Testis (tissue), 3 donors: ENCODE data around the gene RAI1. TPM values are rescaled to one million over a fixed set of nuclear protein-coding genes. Genes with fewer than 3 reads are reported as not detected.

Experiments used
- DNase-seq: peaks from one replicate; pipeline ENCODE4 v3.0.0-alpha.2; 2019
- H3K27ac ChIP-seq, 2 donors: fragments of 200-600 bp; sonication (generic); one replicate each; pipeline ENCODE4 v1.5.1; 2019
- H3K27me3 ChIP-seq: fragments of 200-600 bp; sonication (generic); one replicate; pipeline ENCODE4 v1.5.1; 2019
- H3K36me3 ChIP-seq: fragments of 200-600 bp; sonication (generic); one replicate; pipeline ENCODE4 v1.5.1; 2017; ENCODE audit warnings: low read depth; ENCODE audit errors: missing control alignments
- H3K4me1 ChIP-seq: fragments of 200-600 bp; sonication (generic); one replicate; pipeline ENCODE4 v1.5.1; 2019
- H3K4me3 ChIP-seq, 2 donors: fragments of 200-600 bp; sonication (generic); one replicate each; pipeline ENCODE4 v1.5.1; 2017 to 2019
- H3K9me3 ChIP-seq: fragments of 200-600 bp; sonication (generic); one replicate; pipeline ENCODE4 v1.5.1; 2017
- CTCF ChIP-seq, 3 experiments: fragments of 450-650 bp in 2 of 3; fragments of 200-600 bp in 1 of 3; sonication (generic) in 1 of 3; IDR thresholded peaks; one replicate each; pipeline ENCODE4 v1.5.1; 2016 to 2019; ENCODE audit warnings: antibody characterized with exemption in 3 of 3, mild to moderate bottlenecking in 2 of 3, moderate library complexity in 1 of 3
- POLR2A ChIP-seq: fragments of 450-650 bp; IDR thresholded peaks from one replicate; pipeline ENCODE4 v1.6.1; 2017; ENCODE audit warnings: antibody characterized with exemption, mild to moderate bottlenecking, moderate library complexity
- WGBS, 2 donors: methylation state at CpG; one replicate each; pipeline ENCODE4 v1.1.5; 2018; 5-methylcytosine and 5-hydroxymethylcytosine counted together
- intact Hi-C: fragments of 100-400 bp; cut with DNase I; formaldehyde crosslinking; loops from one replicate; pipeline ENCODE4 v1.15.1; 2023; ENCODE audit warnings: low total_unique reads
- polyA plus RNA-seq: library from polyadenylated mRNA; stranded (reverse); fragments of 350-450 nt; fragmentation: Illumina TruSeq; extraction: RNeasy Lipid Tissue Mini Kit (QIAGEN cat#74804); gene quantifications from one replicate; pipeline ENCODE4 v1.2.3, GENCODE V29; 2014; ENCODE audit warnings: low read depth, low replicate concordance; ENCODE audit not compliant: insufficient read depth
- total RNA-seq, 2 donors: library from RNA; depleted of rRNA; stranded (reverse); fragments of >200 nt; gene quantifications; one replicate each; pipeline ENCODE4 v1.2.3, GENCODE V29; 2016

Gene RAI1
- total and polyA plus RNA-seq, 3 donors from 2014 or later = 17.5 to 44.5 (median 42.8) TPM

GRCh38 chr17:17815436-17816200, 134.4 kb downstream of the RAI1 start:
- no peaks in the 10 kb centered on the region for H3K27me3 ChIP-seq
- TF ChIP-seq CTCF (IDR thresholded peaks at IDR 0.05) = no peak
- no peak for TF ChIP-seq POLR2A
- H3K9me3 ChIP-seq = no peaks in the 10 kb centered on the region
- DNase-seq = no peak
- no peaks in the 10 kb centered on the region for H3K36me3 ChIP-seq
- 82 to 94% methylated on average over 13 to 17 of the region's 17 CpGs for WGBS, 2 donors
- no peak overlapping the region for H3K4me3 ChIP-seq
- no peak overlapping the region for H3K27ac ChIP-seq
- peaks cover 35% of the 10 kb centered on the region for H3K4me1 ChIP-seq
- intact Hi-C loops = no loop called here

- Histone ChIP-seq H3K4me3 (no peak overlapping the region), H3K27ac (no peak overlapping the region)
Observed at GRCh38 chr17:17816240-17816814, 135.1 kb downstream of the RAI1 start.

GRCh38 chr17:17816831-17817551, 135.7 kb downstream of the RAI1 start:
- H3K4me3 ChIP-seq = no peak overlapping the region
- intact Hi-C loops = no loop called here
- 87 to 94% methylated on average over 9 to 23 of the region's 24 CpGs for WGBS, 2 donors
- H3K4me1 ChIP-seq = peaks cover 34% of the 10 kb centered on the region
- no peaks in the 10 kb centered on the region for H3K36me3 ChIP-seq
- H3K27ac ChIP-seq = no peak overlapping the region
- TF ChIP-seq CTCF (IDR thresholded peaks at IDR 0.05) (no peak), POLR2A (no peak)
- no peak for DNase-seq
- H3K9me3 ChIP-seq = no peaks in the 10 kb centered on the region
- no peaks in the 10 kb centered on the region for H3K27me3 ChIP-seq

More at GRCh38 chr17:17816240-17816814, 135.1 kb downstream of the RAI1 start:
- Histone ChIP-seq H3K9me3 (no peaks in the 10 kb centered on the region), H3K36me3 (no peaks in the 10 kb centered on the region), H3K27me3 (no peaks in the 10 kb centered on the region), H3K4me1 (peaks cover 34% of the 10 kb centered on the region)
- no peak for DNase-seq
- TF ChIP-seq CTCF (IDR thresholded peaks at IDR 0.05) (no peak), POLR2A (no peak)
- WGBS, 2 donors = 96% methylated on average over 12 to 20 of the region's 22 CpGs
- intact Hi-C loops = no loop called here

GRCh38 chr17:17817552-17817947, 136.3 kb downstream of the RAI1 start:
- no peak for DNase-seq
- Histone ChIP-seq H3K4me1 (peaks cover 34% of the 10 kb centered on the region), H3K27ac (no peak overlapping the region), H3K27me3 (no peaks in the 10 kb centered on the region), H3K36me3 (no peaks in the 10 kb centered on the region), H3K4me3 (no peak overlapping the region), H3K9me3 (no peaks in the 10 kb centered on the region)
- TF ChIP-seq POLR2A = no peak
- intact Hi-C loops = no loop called here
- WGBS, 2 donors = 79 to 86% methylated on average over 9 to 10 of the region's 10 CpGs

GRCh38 chr17:17818088-17818526, 136.8 kb downstream of the RAI1 start:
- Histone ChIP-seq H3K36me3 (no peaks in the 10 kb centered on the region), H3K27me3 (no peaks in the 10 kb centered on the region), H3K4me1 (peaks cover 36% of the 10 kb centered on the region), H3K4me3 (no peak overlapping the region), H3K9me3 (no peaks in the 10 kb centered on the region), H3K27ac (no peak overlapping the region)
- intact Hi-C loops = no loop called here
- DNase-seq = peak; percentile 56
- TF ChIP-seq CTCF (IDR thresholded peaks at IDR 0.05) (no peak), POLR2A (no peak)
- WGBS, 2 donors = 75 to 84% methylated on average over 10 of the region's 10 CpGs
